ENCODE results near the gene MOK.

Gene MOK

DNA sequence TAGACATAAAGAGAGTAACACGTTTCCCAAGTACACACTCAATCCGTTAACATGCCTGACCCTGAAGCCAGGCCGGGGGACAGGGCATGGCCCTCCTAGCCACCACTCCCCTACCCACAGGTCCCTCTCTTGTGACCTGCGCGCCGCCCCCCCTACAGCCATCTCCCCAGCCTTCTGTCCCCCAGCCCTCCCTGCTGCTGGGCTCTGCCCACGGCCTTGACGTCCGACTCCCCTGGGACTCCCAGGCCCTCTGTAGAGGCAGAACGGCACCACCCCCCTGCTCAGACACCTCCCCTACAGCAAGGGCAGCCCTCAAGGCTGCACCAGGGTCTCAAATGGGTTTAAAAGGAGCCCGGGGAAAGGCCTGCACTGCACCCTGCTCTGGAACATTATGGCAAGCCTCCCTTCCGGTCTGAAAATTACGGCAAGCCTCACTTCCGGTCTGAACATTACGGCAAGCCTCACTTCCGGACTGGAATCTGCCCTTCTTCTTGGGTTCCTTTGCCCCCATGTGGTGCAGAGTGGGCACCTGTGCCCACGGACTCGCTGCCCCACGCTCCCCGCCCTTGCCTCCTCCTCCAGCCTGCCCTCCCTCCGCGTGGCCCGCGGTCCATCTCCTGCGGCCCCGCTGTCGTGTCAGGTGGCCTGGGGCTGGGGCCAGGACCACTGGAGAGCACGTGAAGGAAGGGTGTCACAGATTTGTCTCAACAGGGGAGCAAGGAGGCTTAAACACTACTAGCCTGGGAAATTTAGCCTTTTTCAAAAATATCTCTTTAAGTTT lies 77.6 kb downstream of the MOK start:
- H3K27ac ChIP-seq (ENCODE audit: insufficient read depth in 1 of 2, low read depth in 1 of 2, low read length in 2 of 2, poor library complexity in 1 of 2, severe bottlenecking in 2 of 2) = no peak overlapping the region
- ChIA-PET CTCF (interaction anchor here (1.3 kb wide), 1 partner anchor 11 kb away, joined by 3 read pairs; no protein-coding TSS in a partner anchor), POLR2A (no interaction called here)
- 97% methylated on average over 27 of the region's 28 CpGs for WGBS (ENCODE audit: insufficient coverage)
- H3K27me3 ChIP-seq (replicated peaks in 2 of 5; ENCODE audit: control insufficient read depth in 4 of 5, insufficient read depth in 5 of 5, low read length in 4 of 5) = no peaks in the 10 kb centered on the region
- no peak overlapping the region for H3K4me3 ChIP-seq (ENCODE audit: control insufficient read depth in 1 of 7, extremely low read depth in 1 of 7, insufficient read depth in 4 of 7, low read depth in 2 of 7, low read length in 6 of 7)
- no peaks in the 10 kb centered on the region for H3K9me3 ChIP-seq (ENCODE audit: control extremely low read depth in 1 of 5, control insufficient read depth in 4 of 5, insufficient read depth in 2 of 5, low read depth in 1 of 5, low read length in 4 of 5)
- no peak for DNase-seq
- no peaks in the 10 kb centered on the region for H3K4me1 ChIP-seq (ENCODE audit: control extremely low read depth in 1 of 4, control insufficient read depth in 4 of 4, insufficient read depth in 4 of 4, low read length in 3 of 4)
- peaks cover 2 to 12% (median 4%) of the 10 kb centered on the region in 4 experiments for H3K36me3 ChIP-seq (ENCODE audit: control insufficient read depth in 4 of 4, insufficient read depth in 4 of 4, low read length in 3 of 4)

DNA sequence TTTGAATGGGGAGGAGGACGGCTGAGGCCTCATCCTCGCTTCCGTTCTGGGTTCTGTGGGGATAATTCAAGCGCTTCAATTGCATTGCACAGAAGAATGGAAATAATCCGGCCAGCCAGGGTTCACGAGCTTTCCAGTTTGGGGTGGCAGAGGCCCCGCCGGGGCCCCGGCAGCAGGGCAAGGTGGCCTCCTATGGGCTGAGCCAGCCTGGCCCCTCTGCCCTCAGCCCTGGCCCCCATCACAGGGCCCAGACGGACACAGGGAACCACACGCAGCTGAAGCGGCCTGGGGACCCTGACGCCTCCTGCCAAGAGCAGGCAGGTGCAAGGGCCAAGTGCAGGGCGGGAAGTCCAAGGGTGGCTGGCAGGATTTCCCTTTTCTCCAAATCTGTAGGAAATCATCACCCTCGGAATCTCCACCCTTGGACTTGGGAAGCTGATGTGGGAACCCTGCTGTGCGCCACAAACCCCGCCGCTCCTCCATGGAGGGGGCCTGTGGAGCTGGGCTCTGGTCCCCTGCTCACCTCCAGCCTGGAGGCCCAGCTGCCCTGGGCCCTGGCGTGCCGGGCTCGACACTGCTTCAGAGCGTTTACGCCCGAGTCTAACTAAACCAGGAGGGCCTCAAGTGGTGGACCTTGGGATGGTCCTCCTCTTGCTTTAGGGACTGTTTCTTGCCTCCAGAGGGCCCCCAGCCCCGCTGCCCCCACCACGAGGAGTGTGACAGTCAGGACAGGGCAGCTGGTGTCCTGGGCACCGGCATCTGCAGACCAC lies 78.4 kb downstream of the MOK start:
- Histone ChIP-seq H3K9me3 (ENCODE audit: control extremely low read depth in 1 of 5, control insufficient read depth in 4 of 5, insufficient read depth in 2 of 5, low read depth in 1 of 5, low read length in 4 of 5) (no peaks in the 10 kb centered on the region), H3K27me3 (replicated peaks in 2 of 5; ENCODE audit: control insufficient read depth in 4 of 5, insufficient read depth in 5 of 5, low read length in 4 of 5) (no peaks in the 10 kb centered on the region), H3K4me3 (ENCODE audit: control insufficient read depth in 1 of 7, extremely low read depth in 1 of 7, insufficient read depth in 4 of 7, low read depth in 2 of 7, low read length in 6 of 7) (no peak overlapping the region), H3K27ac (ENCODE audit: insufficient read depth in 1 of 2, low read depth in 1 of 2, low read length in 2 of 2, poor library complexity in 1 of 2, severe bottlenecking in 2 of 2) (no peak overlapping the region), H3K4me1 (ENCODE audit: control extremely low read depth in 1 of 4, control insufficient read depth in 4 of 4, insufficient read depth in 4 of 4, low read length in 3 of 4) (no peaks in the 10 kb centered on the region), H3K36me3 (ENCODE audit: control insufficient read depth in 4 of 4, insufficient read depth in 4 of 4, low read length in 3 of 4) (peaks cover 2 to 17% (median 7%) of the 10 kb centered on the region in 4 experiments)
- ChIA-PET CTCF (interaction anchor here (0.8 to 1.1 kb wide), 3 partner anchors 78 to 94 kb away, joined by 3 to 4 read pairs (median 3); partner anchors contain the start of gene MOK), POLR2A (no interaction called here)
- no peak for DNase-seq
- WGBS (ENCODE audit: insufficient coverage) = 96% methylated on average over 26 of the region's 27 CpGs

- Histone ChIP-seq H3K4me3 (ENCODE audit: control insufficient read depth in 1 of 7, extremely low read depth in 1 of 7, insufficient read depth in 4 of 7, low read depth in 2 of 7, low read length in 6 of 7) (no peak overlapping the region), H3K4me1 (ENCODE audit: control extremely low read depth in 1 of 4, control insufficient read depth in 4 of 4, insufficient read depth in 4 of 4, low read length in 3 of 4) (no peaks in the 10 kb centered on the region), H3K27me3 (replicated peaks in 2 of 5; ENCODE audit: control insufficient read depth in 4 of 5, insufficient read depth in 5 of 5, low read length in 4 of 5) (no peaks in the 10 kb centered on the region), H3K9me3 (ENCODE audit: control extremely low read depth in 1 of 5, control insufficient read depth in 4 of 5, insufficient read depth in 2 of 5, low read depth in 1 of 5, low read length in 4 of 5) (no peaks in the 10 kb centered on the region), H3K36me3 (ENCODE audit: control insufficient read depth in 4 of 4, insufficient read depth in 4 of 4, low read length in 3 of 4) (peaks cover 2 to 18% (median 10%) of the 10 kb centered on the region in 4 experiments), H3K27ac (ENCODE audit: insufficient read depth in 1 of 2, low read depth in 1 of 2, low read length in 2 of 2, poor library complexity in 1 of 2, severe bottlenecking in 2 of 2) (no peak overlapping the region)
- CTCF ChIA-PET = interaction anchor here (0.8 to 1.1 kb wide), 3 partner anchors 79 to 94 kb away, joined by 3 to 4 read pairs (median 3); partner anchors contain the start of gene MOK
- 92% methylated on average over 14 of the region's 15 CpGs for WGBS (ENCODE audit: insufficient coverage)
- DNase-seq = no peak
- POLR2A ChIA-PET = no interaction called here
Observed at GRCh38 chr14:102225936-102226335, 79.0 kb downstream of the MOK start.

DNA sequence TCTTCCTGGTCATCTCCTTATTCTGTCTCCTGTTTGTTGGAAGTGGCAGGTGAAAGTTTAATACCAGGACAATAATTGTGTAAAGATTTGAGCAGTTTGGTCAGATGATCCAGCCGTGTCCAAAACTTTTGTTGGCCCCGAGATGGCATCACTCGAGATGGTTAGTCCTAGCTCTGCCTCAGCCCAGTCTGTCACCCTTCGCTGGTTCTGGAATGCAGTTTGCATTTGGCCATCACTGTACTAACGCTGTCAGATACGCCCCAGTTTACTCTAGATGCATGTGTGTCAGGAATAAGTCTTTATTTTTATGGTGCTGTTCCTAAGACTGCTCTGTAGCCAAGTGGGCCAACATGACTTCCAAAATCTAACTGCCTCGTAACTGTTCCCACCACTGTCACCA lies 79.6 kb downstream of the MOK start:
- ChIA-PET CTCF (interaction anchor here (0.8 to 1.1 kb wide), 3 partner anchors 80 to 95 kb away, joined by 3 to 4 read pairs (median 3); partner anchors contain the start of gene MOK), POLR2A (no interaction called here)
- no peaks in the 10 kb centered on the region for H3K27me3 ChIP-seq (replicated peaks in 2 of 5; ENCODE audit: control insufficient read depth in 4 of 5, insufficient read depth in 5 of 5, low read length in 4 of 5)
- H3K9me3 ChIP-seq (ENCODE audit: control extremely low read depth in 1 of 5, control insufficient read depth in 4 of 5, insufficient read depth in 2 of 5, low read depth in 1 of 5, low read length in 4 of 5) = no peaks in the 10 kb centered on the region
- H3K4me1 ChIP-seq (ENCODE audit: control extremely low read depth in 1 of 4, control insufficient read depth in 4 of 4, insufficient read depth in 4 of 4, low read length in 3 of 4) = no peaks in the 10 kb centered on the region
- DNase-seq = no peak
- peaks cover 2 to 19% (median 10%) of the 10 kb centered on the region in 4 experiments for H3K36me3 ChIP-seq (ENCODE audit: control insufficient read depth in 4 of 4, insufficient read depth in 4 of 4, low read length in 3 of 4)
- H3K27ac ChIP-seq (ENCODE audit: insufficient read depth in 1 of 2, low read depth in 1 of 2, low read length in 2 of 2, poor library complexity in 1 of 2, severe bottlenecking in 2 of 2) = no peak overlapping the region
- WGBS (ENCODE audit: insufficient coverage) = 100% methylated on average over 5 of the region's 7 CpGs
- H3K4me3 ChIP-seq (ENCODE audit: control insufficient read depth in 1 of 7, extremely low read depth in 1 of 7, insufficient read depth in 4 of 7, low read depth in 2 of 7, low read length in 6 of 7) = no peak overlapping the region

- Histone ChIP-seq H3K4me1 (ENCODE audit: control extremely low read depth in 1 of 4, control insufficient read depth in 4 of 4, insufficient read depth in 4 of 4, low read length in 3 of 4) (no peaks in the 10 kb centered on the region), H3K27me3 (replicated peaks in 2 of 5; ENCODE audit: control insufficient read depth in 4 of 5, insufficient read depth in 5 of 5, low read length in 4 of 5) (no peaks in the 10 kb centered on the region), H3K36me3 (ENCODE audit: control insufficient read depth in 4 of 4, insufficient read depth in 4 of 4, low read length in 3 of 4) (peaks cover 4 to 26% (median 16%) of the 10 kb centered on the region in 4 experiments), H3K4me3 (ENCODE audit: control insufficient read depth in 1 of 7, extremely low read depth in 1 of 7, insufficient read depth in 4 of 7, low read depth in 2 of 7, low read length in 6 of 7) (no peak overlapping the region), H3K9me3 (ENCODE audit: control extremely low read depth in 1 of 5, control insufficient read depth in 4 of 5, insufficient read depth in 2 of 5, low read depth in 1 of 5, low read length in 4 of 5) (no peaks in the 10 kb centered on the region), H3K27ac (ENCODE audit: insufficient read depth in 1 of 2, low read depth in 1 of 2, low read length in 2 of 2, poor library complexity in 1 of 2, severe bottlenecking in 2 of 2) (no peak overlapping the region)
- no peak for DNase-seq
- 93% methylated on average over 6 of the region's 6 CpGs for WGBS (ENCODE audit: insufficient coverage)
- ChIA-PET POLR2A (no interaction called here), CTCF (interaction anchor here (1.0 to 1.5 kb wide), 4 partner anchors 8 to 87 kb away, joined by 3 to 5 read pairs (median 3); no protein-coding TSS in a partner anchor)
Observed at GRCh38 chr14:102223682-102224081, 81.3 kb downstream of the MOK start.

DNA sequence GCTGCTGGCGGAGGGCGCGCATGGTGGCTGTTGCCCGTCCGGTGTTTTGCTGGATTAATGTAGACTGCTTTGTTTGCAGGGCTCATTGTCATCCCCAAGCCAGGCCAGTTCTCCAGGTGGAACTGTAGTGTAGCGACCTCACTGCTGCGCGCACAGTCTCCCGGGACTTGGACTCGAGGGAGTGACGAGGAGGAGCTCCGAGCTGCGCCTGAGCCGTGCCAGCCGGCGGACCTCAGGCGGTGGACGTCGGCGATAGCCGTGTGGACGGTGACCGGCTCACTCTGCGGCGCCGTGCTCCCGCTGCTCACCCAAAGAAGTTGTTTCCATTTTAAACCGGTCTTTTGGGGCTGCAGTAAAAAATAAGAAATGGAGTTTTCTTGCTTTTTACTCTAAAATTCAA lies 82.2 kb downstream of the MOK start:
- Histone ChIP-seq H3K27me3 (replicated peaks in 2 of 5; ENCODE audit: control insufficient read depth in 4 of 5, insufficient read depth in 5 of 5, low read length in 4 of 5) (no peaks in the 10 kb centered on the region), H3K36me3 (ENCODE audit: control insufficient read depth in 4 of 4, insufficient read depth in 4 of 4, low read length in 3 of 4) (peaks cover 4 to 28% (median 16%) of the 10 kb centered on the region in 4 experiments), H3K27ac (ENCODE audit: insufficient read depth in 1 of 2, low read depth in 1 of 2, low read length in 2 of 2, poor library complexity in 1 of 2, severe bottlenecking in 2 of 2) (no peak overlapping the region), H3K9me3 (ENCODE audit: control extremely low read depth in 1 of 5, control insufficient read depth in 4 of 5, insufficient read depth in 2 of 5, low read depth in 1 of 5, low read length in 4 of 5) (no peaks in the 10 kb centered on the region), H3K4me1 (ENCODE audit: control extremely low read depth in 1 of 4, control insufficient read depth in 4 of 4, insufficient read depth in 4 of 4, low read length in 3 of 4) (no peaks in the 10 kb centered on the region), H3K4me3 (ENCODE audit: control insufficient read depth in 1 of 7, extremely low read depth in 1 of 7, insufficient read depth in 4 of 7, low read depth in 2 of 7, low read length in 6 of 7) (no peak overlapping the region)
- CTCF ChIA-PET = interaction anchor here (2.0 kb wide), 1 partner anchor 14 kb away, joined by 4 read pairs; no protein-coding TSS in a partner anchor
- DNase-seq = no peak
- WGBS (ENCODE audit: insufficient coverage) = 98% methylated on average over 24 of the region's 28 CpGs
- POLR2A ChIA-PET = no interaction called here

Data from common myeloid progenitor, CD34-positive (primary cell).